CMK (cell line): ENCODE results near the gene PCED1B.

ENCODE experiments used
- DNase-seq: peaks from one replicate; pipeline ENCODE4 v3.0.0-alpha.2; 2010; ENCODE audit warnings: low read depth

PCED1B gene

GRCh38 chr12:47067771-47068431 is 11.5 kb upstream of the PCED1B start:
- DNase-seq: no peak

- no peak for DNase-seq
Measured at GRCh38 chr12:47068539-47068938, 10.9 kb upstream of the PCED1B start.

- DNase-seq: no peak
Measured at GRCh38 chr12:47070310-47070709, 9.1 kb upstream of the PCED1B start.

GRCh38 chr12:47071241-47071852 is 8.1 kb upstream of the PCED1B start:
- no peak for DNase-seq

- DNase-seq: no peak
Measured at GRCh38 chr12:47073951-47074350, 5.5 kb upstream of the PCED1B start.

GRCh38 chr12:47074757-47075156 is 4.7 kb upstream of the PCED1B start:
- DNase-seq: no peak

GRCh38 chr12:47075192-47076084 is 4.0 kb upstream of the PCED1B start:
- DNase-seq: no peak

GRCh38 chr12:47077206-47078085 is 2.0 kb upstream of the PCED1B start:
- DNase-seq: no peak

GRCh38 chr12:47078086-47078395 is 1.4 kb upstream of the PCED1B start:
- no peak for DNase-seq

GRCh38 chr12:47078733-47079467 is 521 bp upstream of the PCED1B start:
- DNase-seq: no peak

- DNase-seq: no peak
Measured at GRCh38 chr12:47079981-47080724, 732 bp downstream of the PCED1B start.

GRCh38 chr12:47080725-47081502 is 1.5 kb downstream of the PCED1B start:
- DNase-seq: no peak

GRCh38 chr12:47082283-47082682 is 2.9 kb downstream of the PCED1B start:
- DNase-seq: no peak

- DNase-seq: no peak
Measured at GRCh38 chr12:47082796-47083621, 3.6 kb downstream of the PCED1B start.

GRCh38 chr12:47084172-47084571 is 4.8 kb downstream of the PCED1B start:
- no peak for DNase-seq

GRCh38 chr12:47085815-47086252 is 6.4 kb downstream of the PCED1B start:
- DNase-seq: no peak

- DNase-seq: no peak
Measured at GRCh38 chr12:47087088-47087688, 7.8 kb downstream of the PCED1B start.
